ENCODE measurements around the gene TRIM28. TPM values are rescaled to one million over a fixed set of nuclear protein-coding genes. Genes with fewer than 3 reads are reported as not detected.

The TRIM28 gene
- total and polyA plus RNA-seq, 9 of the 15 experiments (the other 6 are each of a cell fraction or from before 2014, with no cell fraction given), result 12.1 to 797 (median 490) TPM

DNA sequence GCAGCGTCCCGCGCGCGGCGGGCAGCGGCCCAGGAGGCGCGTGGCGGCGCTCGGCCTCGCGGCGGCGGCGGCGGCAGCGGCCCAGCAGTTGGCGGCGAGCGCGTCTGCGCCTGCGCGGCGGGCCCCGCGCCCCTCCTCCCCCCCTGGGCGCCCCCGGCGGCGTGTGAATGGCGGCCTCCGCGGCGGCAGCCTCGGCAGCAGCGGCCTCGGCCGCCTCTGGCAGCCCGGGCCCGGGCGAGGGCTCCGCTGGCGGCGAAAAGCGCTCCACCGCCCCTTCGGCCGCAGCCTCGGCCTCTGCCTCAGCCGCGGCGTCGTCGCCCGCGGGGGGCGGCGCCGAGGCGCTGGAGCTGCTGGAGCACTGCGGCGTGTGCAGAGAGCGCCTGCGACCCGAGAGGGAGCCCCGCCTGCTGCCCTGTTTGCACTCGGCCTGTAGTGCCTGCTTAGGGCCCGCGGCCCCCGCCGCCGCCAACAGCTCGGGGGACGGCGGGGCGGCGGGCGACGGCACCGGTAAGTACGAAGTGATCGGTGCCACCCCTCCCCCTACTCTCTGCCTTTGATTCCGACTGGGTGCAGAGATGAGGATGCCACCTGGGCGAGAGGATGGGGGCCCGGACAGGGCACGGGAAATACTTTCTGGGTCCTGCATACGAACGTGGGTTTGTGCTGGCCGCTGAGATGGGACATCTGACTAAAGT is 874 bp downstream of the TRIM28 start (continued):
- TF ChIP-seq, protein P1, sequence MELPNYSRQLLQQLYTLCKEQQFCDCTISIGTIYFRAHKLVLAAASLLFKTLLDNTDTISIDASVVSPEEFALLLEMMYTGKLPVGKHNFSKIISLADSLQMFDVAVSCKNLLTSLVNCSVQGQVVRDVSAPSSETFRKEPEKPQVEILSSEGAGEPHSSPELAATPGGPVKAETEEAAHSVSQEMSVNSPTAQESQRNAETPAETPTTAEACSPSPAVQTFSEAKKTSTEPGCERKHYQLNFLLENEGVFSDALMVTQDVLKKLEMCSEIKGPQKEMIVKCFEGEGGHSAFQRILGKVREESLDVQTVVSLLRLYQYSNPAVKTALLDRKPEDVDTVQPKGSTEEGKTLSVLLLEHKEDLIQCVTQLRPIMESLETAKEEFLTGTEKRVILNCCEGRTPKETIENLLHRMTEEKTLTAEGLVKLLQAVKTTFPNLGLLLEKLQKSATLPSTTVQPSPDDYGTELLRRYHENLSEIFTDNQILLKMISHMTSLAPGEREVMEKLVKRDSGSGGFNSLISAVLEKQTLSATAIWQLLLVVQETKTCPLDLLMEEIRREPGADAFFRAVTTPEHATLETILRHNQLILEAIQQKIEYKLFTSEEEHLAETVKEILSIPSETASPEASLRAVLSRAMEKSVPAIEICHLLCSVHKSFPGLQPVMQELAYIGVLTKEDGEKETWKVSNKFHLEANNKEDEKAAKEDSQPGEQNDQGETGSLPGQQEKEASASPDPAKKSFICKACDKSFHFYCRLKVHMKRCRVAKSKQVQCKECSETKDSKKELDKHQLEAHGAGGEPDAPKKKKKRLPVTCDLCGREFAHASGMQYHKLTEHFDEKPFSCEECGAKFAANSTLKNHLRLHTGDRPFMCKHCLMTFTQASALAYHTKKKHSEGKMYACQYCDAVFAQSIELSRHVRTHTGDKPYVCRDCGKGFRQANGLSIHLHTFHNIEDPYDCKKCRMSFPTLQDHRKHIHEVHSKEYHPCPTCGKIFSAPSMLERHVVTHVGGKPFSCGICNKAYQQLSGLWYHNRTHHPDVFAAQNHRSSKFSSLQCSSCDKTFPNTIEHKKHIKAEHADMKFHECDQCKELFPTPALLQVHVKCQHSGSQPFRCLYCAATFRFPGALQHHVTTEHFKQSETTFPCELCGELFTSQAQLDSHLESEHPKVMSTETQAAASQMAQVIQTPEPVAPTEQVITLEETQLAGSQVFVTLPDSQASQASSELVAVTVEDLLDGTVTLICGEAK (IDR thresholded peaks at IDR 0.05), result 0 out of 2 replicates have a peak, but pooled peaks have one; percentile 15
- TF ChIP-seq, protein P1 (CRISPR knock-in tag; IDR thresholded peaks at IDR 0.05), result no peak
- TF ChIP-seq, protein P2, sequence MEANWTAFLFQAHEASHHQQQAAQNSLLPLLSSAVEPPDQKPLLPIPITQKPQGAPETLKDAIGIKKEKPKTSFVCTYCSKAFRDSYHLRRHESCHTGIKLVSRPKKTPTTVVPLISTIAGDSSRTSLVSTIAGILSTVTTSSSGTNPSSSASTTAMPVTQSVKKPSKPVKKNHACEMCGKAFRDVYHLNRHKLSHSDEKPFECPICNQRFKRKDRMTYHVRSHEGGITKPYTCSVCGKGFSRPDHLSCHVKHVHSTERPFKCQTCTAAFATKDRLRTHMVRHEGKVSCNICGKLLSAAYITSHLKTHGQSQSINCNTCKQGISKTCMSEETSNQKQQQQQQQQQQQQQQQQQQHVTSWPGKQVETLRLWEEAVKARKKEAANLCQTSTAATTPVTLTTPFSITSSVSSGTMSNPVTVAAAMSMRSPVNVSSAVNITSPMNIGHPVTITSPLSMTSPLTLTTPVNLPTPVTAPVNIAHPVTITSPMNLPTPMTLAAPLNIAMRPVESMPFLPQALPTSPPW (CRISPR knock-in tag; IDR thresholded peaks at IDR 0.05), result peak; percentile 95
- TF ChIP-seq, protein P3, sequence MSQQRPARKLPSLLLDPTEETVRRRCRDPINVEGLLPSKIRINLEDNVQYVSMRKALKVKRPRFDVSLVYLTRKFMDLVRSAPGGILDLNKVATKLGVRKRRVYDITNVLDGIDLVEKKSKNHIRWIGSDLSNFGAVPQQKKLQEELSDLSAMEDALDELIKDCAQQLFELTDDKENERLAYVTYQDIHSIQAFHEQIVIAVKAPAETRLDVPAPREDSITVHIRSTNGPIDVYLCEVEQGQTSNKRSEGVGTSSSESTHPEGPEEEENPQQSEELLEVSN (IDR thresholded peaks at IDR 0.05; ENCODE audit: borderline replicate concordance in 1 of 2, extremely low read depth in 1 of 2, insufficient read depth in 1 of 2, insufficient read length in 1 of 2, low read depth in 1 of 2, low read length in 1 of 2, poor library complexity in 1 of 2, severe bottlenecking in 1 of 2), result peak; percentile 12 to 71
- TF ChIP-seq RB1 (IDR thresholded peaks at IDR 0.05; ENCODE audit: low read depth), result 0 out of 2 replicates have a peak, but pooled peaks have one; percentile 6
- TF ChIP-seq, protein P4, sequence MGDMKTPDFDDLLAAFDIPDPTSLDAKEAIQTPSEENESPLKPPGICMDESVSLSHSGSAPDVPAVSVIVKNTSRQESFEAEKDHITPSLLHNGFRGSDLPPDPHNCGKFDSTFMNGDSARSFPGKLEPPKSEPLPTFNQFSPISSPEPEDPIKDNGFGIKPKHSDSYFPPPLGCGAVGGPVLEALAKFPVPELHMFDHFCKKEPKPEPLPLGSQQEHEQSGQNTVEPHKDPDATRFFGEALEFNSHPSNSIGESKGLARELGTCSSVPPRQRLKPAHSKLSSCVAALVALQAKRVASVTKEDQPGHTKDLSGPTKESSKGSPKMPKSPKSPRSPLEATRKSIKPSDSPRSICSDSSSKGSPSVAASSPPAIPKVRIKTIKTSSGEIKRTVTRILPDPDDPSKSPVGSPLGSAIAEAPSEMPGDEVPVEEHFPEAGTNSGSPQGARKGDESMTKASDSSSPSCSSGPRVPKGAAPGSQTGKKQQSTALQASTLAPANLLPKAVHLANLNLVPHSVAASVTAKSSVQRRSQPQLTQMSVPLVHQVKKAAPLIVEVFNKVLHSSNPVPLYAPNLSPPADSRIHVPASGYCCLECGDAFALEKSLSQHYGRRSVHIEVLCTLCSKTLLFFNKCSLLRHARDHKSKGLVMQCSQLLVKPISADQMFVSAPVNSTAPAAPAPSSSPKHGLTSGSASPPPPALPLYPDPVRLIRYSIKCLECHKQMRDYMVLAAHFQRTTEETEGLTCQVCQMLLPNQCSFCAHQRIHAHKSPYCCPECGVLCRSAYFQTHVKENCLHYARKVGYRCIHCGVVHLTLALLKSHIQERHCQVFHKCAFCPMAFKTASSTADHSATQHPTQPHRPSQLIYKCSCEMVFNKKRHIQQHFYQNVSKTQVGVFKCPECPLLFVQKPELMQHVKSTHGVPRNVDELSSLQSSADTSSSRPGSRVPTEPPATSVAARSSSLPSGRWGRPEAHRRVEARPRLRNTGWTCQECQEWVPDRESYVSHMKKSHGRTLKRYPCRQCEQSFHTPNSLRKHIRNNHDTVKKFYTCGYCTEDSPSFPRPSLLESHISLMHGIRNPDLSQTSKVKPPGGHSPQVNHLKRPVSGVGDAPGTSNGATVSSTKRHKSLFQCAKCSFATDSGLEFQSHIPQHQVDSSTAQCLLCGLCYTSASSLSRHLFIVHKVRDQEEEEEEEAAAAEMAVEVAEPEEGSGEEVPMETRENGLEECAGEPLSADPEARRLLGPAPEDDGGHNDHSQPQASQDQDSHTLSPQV (IDR thresholded peaks at IDR 0.05), result peak; percentile 66; the same call in 1 of the 2 replicates
- TF ChIP-seq FOXA3 (CRISPR knock-in tag; conservative IDR thresholded peaks at IDR 0.05 in 1 of 2, IDR thresholded peaks at IDR 0.05 in 1 of 2), result peak in 1 of 2 experiments; percentile 31; a peak in 1 of 4 replicates
- no peak for TF ChIP-seq HDAC6 (IDR thresholded peaks at IDR 0.05; ENCODE audit: low read depth, low read length)
- TF ChIP-seq PTRF (tag; IDR thresholded peaks at IDR 0.05), result no peak

Measured in K562 (cell line).